Natural killer cell (primary cell): ENCODE measurements around the gene TRAPPC5. TPM values are rescaled to one million over a fixed set of nuclear protein-coding genes. Genes with fewer than 3 reads are reported as not detected.

Source experiments
- ATAC-seq, 3 donors: fragments of 150-1000 bp in 2 of 3; fragments of 200-7000 bp in 1 of 3; cut with Tn5 transposase; 1 replicate in 1 of 3; 2 replicates in 2 of 3; pipeline ENCODE4 v1.10.0; 2021; ENCODE audit warnings: mild to moderate bottlenecking in 2 of 3, moderate library complexity in 2 of 3
- DNase-seq, 2 donors: peaks; one replicate each; pipeline versions ENCODE4 v3.0.0 to v3.0.0-alpha.2; 2013 to 2021; ENCODE audit warnings: mixed read lengths in 1 of 2
- H3K27ac ChIP-seq: one replicate; pipeline ENCODE4 v1.5.1; 2013; ENCODE audit warnings: mild to moderate bottlenecking, low read length
- H3K27me3 ChIP-seq: one replicate; pipeline ENCODE4 v1.6.1; 2013; ENCODE audit warnings: low read length; ENCODE audit not compliant: control insufficient read depth, insufficient read depth
- H3K36me3 ChIP-seq: one replicate; pipeline ENCODE4 v1.6.1; 2013; ENCODE audit warnings: low read length; ENCODE audit not compliant: control insufficient read depth, insufficient read depth
- H3K4me1 ChIP-seq: one replicate; pipeline ENCODE4 v1.6.1; 2013; ENCODE audit warnings: low read length; ENCODE audit not compliant: control insufficient read depth, insufficient read depth
- H3K4me3 ChIP-seq: one replicate; pipeline ENCODE4 v1.5.1; 2013; ENCODE audit warnings: low read length
- H3K9me3 ChIP-seq: one replicate; pipeline ENCODE4 v1.6.1; 2013; ENCODE audit warnings: low read length; ENCODE audit not compliant: control insufficient read depth, insufficient read depth
- H3K27ac Mint-ChIP-seq, 2 donors: one replicate each; pipeline ENCODE4 v1.8.0; 2022; ENCODE audit warnings: mild to moderate bottlenecking in 2 of 2, mixed read lengths in 2 of 2, moderate library complexity in 1 of 2
- H3K27me3 Mint-ChIP-seq, 2 donors: one replicate each; pipeline ENCODE4 v1.8.0; 2022; ENCODE audit warnings: low read depth in 2 of 2, mixed read lengths in 2 of 2
- H3K36me3 Mint-ChIP-seq: one replicate; pipeline ENCODE4 v1.8.0; 2022; ENCODE audit warnings: mixed read lengths
- H3K4me1 Mint-ChIP-seq, 2 donors: one replicate each; pipeline ENCODE4 v1.8.0; 2022; ENCODE audit warnings: mixed read lengths in 2 of 2
- H3K4me3 Mint-ChIP-seq: one replicate; pipeline ENCODE4 v1.8.0; 2022; ENCODE audit warnings: mild to moderate bottlenecking, moderate library complexity, mixed read lengths
- H3K9me3 Mint-ChIP-seq, 2 donors: one replicate each; pipeline ENCODE4 v1.8.0; 2022; ENCODE audit warnings: mixed read lengths in 2 of 2
- CTCF ChIP-seq: fragments of 200-600 bp; IDR thresholded peaks from one replicate; pipeline ENCODE4 v1.8.0; 2022; ENCODE audit warnings: antibody characterized with exemption
- WGBS: methylation state at CpG from one replicate; pipeline ENCODE4 v1.1.7; 2013; ENCODE audit warnings: missing lambda C conversion rate; ENCODE audit not compliant: insufficient coverage; 5-methylcytosine and 5-hydroxymethylcytosine counted together
- intact Hi-C: fragments of 100-400 bp; cut with micrococcal nuclease; formaldehyde crosslinking; loops from one replicate; pipeline ENCODE4 v1.14.2; 2022
- total RNA-seq, 4 donors: library from RNA; stranded (reverse); fragments of 120-200 nt in 1 of 4; gene quantifications; one replicate each; pipeline versions ENCODE4 v1.2.3 to v1.2.4, GENCODE V29; 2013 to 2022

Gene TRAPPC5
- total RNA-seq, result 10 to 100 TPM; 53.8 to 58.8 (median 54.2) TPM
- 47.0 TPM for total RNA-seq (2013)

- WGBS, result under 1% methylated on average over 79 of the region's 79 CpGs
Measured at GRCh38 chr19:7680606-7681339, at the start of gene TRAPPC5. TRAPPC5 (plus strand) TSS chr19:7680833; CDS start chr19:7682254, 1,421 bp downstream.

GRCh38 chr19:7631577-7631976, 49.1 kb upstream of the TRAPPC5 start:
- H3K27ac ChIP-seq, result no peak overlapping the region
- H3K36me3 ChIP-seq, result peaks cover 7% of the 10 kb centered on the region
- Mint-ChIP-seq H3K4me3 (no peak overlapping the region), H3K27ac (no peak overlapping the region), H3K9me3 (no peaks in the 10 kb centered on the region), H3K36me3 (no peaks in the 10 kb centered on the region), H3K27me3 (no peaks in the 10 kb centered on the region), H3K4me1 (peaks cover 29 to 68% of the 10 kb centered on the region in 2 donors)
- intact Hi-C loops, result loop anchor here (10.0 kb wide), 1 partner anchor 53 kb away; the partner anchor contains the start of gene TRAPPC5
- no peak for TF ChIP-seq CTCF
- no peaks in the 10 kb centered on the region for H3K27me3 ChIP-seq
- no peak for ATAC-seq
- 98% methylated on average over 12 of the region's 12 CpGs for WGBS
- H3K4me3 ChIP-seq, result no peak overlapping the region
- DNase-seq, result no peak
- no peaks in the 10 kb centered on the region for H3K9me3 ChIP-seq
- peaks cover 39% of the 10 kb centered on the region for H3K4me1 ChIP-seq

More at GRCh38 chr19:7680606-7681339, at the start of gene TRAPPC5:
- peak within 1 kb of the TSS; percentile 100 for H3K4me3 ChIP-seq
- peak; percentile 92 to 95 for DNase-seq
- H3K9me3 ChIP-seq, result no peaks in the 10 kb centered on the region
- peak; percentile 94 for TF ChIP-seq CTCF
- H3K27me3 Mint-ChIP-seq, result peaks cover 13 to 19% of the 10 kb centered on the region in 2 donors
- intact Hi-C loops, result loop anchor here (1.0 to 10.0 kb wide), 4 partner anchors 10 to 112 kb away; partner anchors contain the start of genes PCP2 and STXBP2
- H3K27me3 ChIP-seq, result no peaks in the 10 kb centered on the region
- peaks cover 13% of the 10 kb centered on the region for H3K36me3 ChIP-seq
- H3K27ac Mint-ChIP-seq, result peak within 1 kb of the TSS; percentile 69 to 94
- peaks cover 13 to 43% of the 10 kb centered on the region in 2 donors for H3K4me1 Mint-ChIP-seq
- ATAC-seq, result peak; percentile 80 to 91 (median 82)
- H3K36me3 Mint-ChIP-seq, result no peaks in the 10 kb centered on the region
- no peaks in the 10 kb centered on the region for H3K9me3 Mint-ChIP-seq
- peak within 1 kb of the TSS; percentile 91 for H3K4me3 Mint-ChIP-seq
- peak within 1 kb of the TSS; percentile 70 for H3K27ac ChIP-seq
- peaks cover 51% of the 10 kb centered on the region for H3K4me1 ChIP-seq

- Histone ChIP-seq H3K4me3 (no peak overlapping the region), H3K27me3 (no peaks in the 10 kb centered on the region), H3K4me1 (peaks cover 45% of the 10 kb centered on the region), H3K27ac (no peak overlapping the region), H3K9me3 (no peaks in the 10 kb centered on the region), H3K36me3 (peaks cover 2% of the 10 kb centered on the region)
- peak overlapping the region in 1 of 2 donors; percentile 94 for H3K27ac Mint-ChIP-seq
- no peak for TF ChIP-seq CTCF
- no peak for DNase-seq
- intact Hi-C loops, result loop anchor here (10.0 kb wide), 1 partner anchor 52 kb away; the partner anchor contains the start of gene TRAPPC5
- H3K27me3 Mint-ChIP-seq, result no peaks in the 10 kb centered on the region
- H3K9me3 Mint-ChIP-seq, result no peaks in the 10 kb centered on the region
- no peak for ATAC-seq
- peaks cover 32 to 64% of the 10 kb centered on the region in 2 donors for H3K4me1 Mint-ChIP-seq
- no peaks in the 10 kb centered on the region for H3K36me3 Mint-ChIP-seq
- peak overlapping the region; percentile 56 for H3K4me3 Mint-ChIP-seq
- 97% methylated on average over 40 of the region's 40 CpGs for WGBS
Measured at GRCh38 chr19:7632340-7633203, 48.1 kb upstream of the TRAPPC5 start.
